ENCODE measurements around the gene AATK. TPM values are rescaled to one million over a fixed set of nuclear protein-coding genes. Genes with fewer than 3 reads are reported as not detected.

The AATK gene
- total and polyA plus RNA-seq, 12 donors = 0.73 to 23.3 (median 9.9) TPM

- H3K4me3 ChIP-seq = no peak overlapping the region
- DNase-seq = peak in 4 of 7 donors; percentile 34 to 57 (median 46)
- H3K27ac ChIP-seq = no peak overlapping the region
- TF ChIP-seq, protein P1, sequence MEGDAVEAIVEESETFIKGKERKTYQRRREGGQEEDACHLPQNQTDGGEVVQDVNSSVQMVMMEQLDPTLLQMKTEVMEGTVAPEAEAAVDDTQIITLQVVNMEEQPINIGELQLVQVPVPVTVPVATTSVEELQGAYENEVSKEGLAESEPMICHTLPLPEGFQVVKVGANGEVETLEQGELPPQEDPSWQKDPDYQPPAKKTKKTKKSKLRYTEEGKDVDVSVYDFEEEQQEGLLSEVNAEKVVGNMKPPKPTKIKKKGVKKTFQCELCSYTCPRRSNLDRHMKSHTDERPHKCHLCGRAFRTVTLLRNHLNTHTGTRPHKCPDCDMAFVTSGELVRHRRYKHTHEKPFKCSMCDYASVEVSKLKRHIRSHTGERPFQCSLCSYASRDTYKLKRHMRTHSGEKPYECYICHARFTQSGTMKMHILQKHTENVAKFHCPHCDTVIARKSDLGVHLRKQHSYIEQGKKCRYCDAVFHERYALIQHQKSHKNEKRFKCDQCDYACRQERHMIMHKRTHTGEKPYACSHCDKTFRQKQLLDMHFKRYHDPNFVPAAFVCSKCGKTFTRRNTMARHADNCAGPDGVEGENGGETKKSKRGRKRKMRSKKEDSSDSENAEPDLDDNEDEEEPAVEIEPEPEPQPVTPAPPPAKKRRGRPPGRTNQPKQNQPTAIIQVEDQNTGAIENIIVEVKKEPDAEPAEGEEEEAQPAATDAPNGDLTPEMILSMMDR (IDR thresholded peaks at IDR 0.05) = no peak
- no peak for TF ChIP-seq POLR2A (IDR thresholded peaks at IDR 0.05)
- H3K9me3 ChIP-seq (replicated peaks in 1 of 3) = no peaks in the 10 kb centered on the region
- peaks cover 0 to 18% of the 10 kb centered on the region in 2 donors for H3K36me3 ChIP-seq (replicated peaks in 1 of 2)
- peaks cover 0 to 14% of the 10 kb centered on the region in 2 donors for H3K4me1 ChIP-seq (replicated peaks in 1 of 2)
- no peaks in the 10 kb centered on the region for H3K27me3 ChIP-seq
- intact Hi-C loops (cut with DNase I) = no loop called here
- WGBS, 4 donors = 75 to 80% (median 78%) methylated on average over 17 to 26 of the region's 26 CpGs
Measured at GRCh38 chr17:81090361-81091136, 75.5 kb downstream of the AATK start.

DNA sequence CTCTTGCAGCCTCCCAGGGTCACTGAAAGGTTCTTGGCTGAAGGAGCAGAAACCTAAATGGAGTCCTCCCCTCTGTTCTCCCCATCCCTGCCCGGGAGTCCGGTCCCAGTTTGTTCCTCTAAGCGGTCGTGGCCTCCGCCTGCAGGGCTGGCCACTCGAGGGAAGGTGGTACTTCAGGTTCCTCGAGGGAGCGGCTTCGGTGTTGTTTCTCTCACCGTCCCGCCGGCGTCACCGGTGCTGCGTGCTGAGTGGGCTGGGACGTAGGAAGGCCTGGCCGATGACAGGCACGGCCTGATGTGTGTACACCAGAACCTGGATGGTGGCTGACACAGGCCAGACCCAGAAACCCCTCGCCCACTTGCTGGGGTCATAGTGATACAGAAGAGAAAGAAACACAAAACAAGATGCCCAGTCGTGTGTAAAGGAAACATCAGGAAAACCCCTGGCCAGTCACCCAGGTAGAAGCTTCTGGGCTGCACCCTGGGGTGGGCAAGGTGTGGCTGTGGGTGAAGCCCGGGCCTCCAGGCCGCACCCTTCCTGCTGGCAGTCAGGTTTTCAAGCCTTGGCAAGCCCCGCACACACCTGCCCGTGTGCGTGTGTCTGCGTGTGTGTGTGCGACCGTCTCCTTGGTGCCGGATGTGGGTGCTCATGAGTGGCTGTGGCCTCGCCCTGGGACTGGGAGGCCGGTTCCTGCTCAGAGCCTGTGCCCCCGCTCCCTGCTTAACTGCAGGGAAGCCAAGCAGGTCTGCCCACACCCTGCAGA is 79.1 kb downstream of the AATK start:
- H3K9me3 ChIP-seq (replicated peaks in 1 of 3) = no peaks in the 10 kb centered on the region
- intact Hi-C loops (cut with DNase I) = loop anchor here in 1 of 2 donors (10.0 kb wide), 1 partner anchor 212 kb away; no protein-coding TSS in a partner anchor
- TF ChIP-seq POLR2A (IDR thresholded peaks at IDR 0.05) = no peak
- TF ChIP-seq, protein P1 (IDR thresholded peaks at IDR 0.05) = no peak
- H3K27ac ChIP-seq = no peak overlapping the region
- 84 to 95% (median 93%) methylated on average over 21 to 32 of the region's 32 CpGs for WGBS, 4 donors
- H3K4me1 ChIP-seq (replicated peaks in 1 of 2) = peaks cover 0 to 17% of the 10 kb centered on the region in 2 donors
- no peak overlapping the region for H3K4me3 ChIP-seq
- peaks cover 0 to 18% of the 10 kb centered on the region in 2 donors for H3K36me3 ChIP-seq (replicated peaks in 1 of 2)
- no peaks in the 10 kb centered on the region for H3K27me3 ChIP-seq
- no peak for DNase-seq

- TF ChIP-seq, protein P1 (IDR thresholded peaks at IDR 0.05) = no peak
- TF ChIP-seq POLR2A (IDR thresholded peaks at IDR 0.05) = no peak
- Histone ChIP-seq H3K36me3 (replicated peaks in 1 of 2) (peaks cover 0 to 18% of the 10 kb centered on the region in 2 donors), H3K9me3 (replicated peaks in 1 of 3) (no peaks in the 10 kb centered on the region), H3K27ac (peak overlapping the region in 1 of 5 donors; percentile 78), H3K4me1 (replicated peaks in 1 of 2) (peaks cover 0 to 17% of the 10 kb centered on the region in 2 donors), H3K27me3 (no peaks in the 10 kb centered on the region), H3K4me3 (no peak overlapping the region)
- intact Hi-C loops (cut with DNase I) = loop anchor here in 1 of 2 donors (10.0 kb wide), 1 partner anchor 211 kb away; no protein-coding TSS in a partner anchor
- DNase-seq = no peak
- 74 to 91% (median 84%) methylated on average over 6 to 20 of the region's 20 CpGs for WGBS, 4 donors
Measured at GRCh38 chr17:81085420-81085911, 80.6 kb downstream of the AATK start.

All from adrenal gland (tissue), 12 donors.